Glutamatergic neuron (in vitro differentiated cells): ENCODE results near the gene EPB41L2. TPM values are rescaled to one million over a fixed set of nuclear protein-coding genes. Genes with fewer than 3 reads are reported as not detected.

Experiments
- DNase-seq: peaks from one replicate; pipeline ENCODE4 v3.0.0; 2022
- H3K27ac Mint-ChIP-seq: one replicate; pipeline ENCODE4 v1.8.0; 2020; ENCODE audit warnings: mild to moderate bottlenecking, mixed read lengths, inconsistent platforms; ENCODE audit not compliant: unreplicated experiment
- H3K27me3 Mint-ChIP-seq: one replicate; pipeline ENCODE4 v1.8.0; 2020; ENCODE audit warnings: mild to moderate bottlenecking, moderate library complexity, mixed read lengths, inconsistent platforms; ENCODE audit not compliant: unreplicated experiment
- H3K36me3 Mint-ChIP-seq: one replicate; pipeline ENCODE4 v1.8.0; 2020; ENCODE audit warnings: mild to moderate bottlenecking, mixed read lengths, inconsistent platforms; ENCODE audit not compliant: unreplicated experiment
- H3K4me1 Mint-ChIP-seq: one replicate; pipeline ENCODE4 v1.8.0; 2020; ENCODE audit warnings: mild to moderate bottlenecking, low read depth, mixed read lengths, inconsistent platforms; ENCODE audit not compliant: unreplicated experiment
- H3K4me3 Mint-ChIP-seq: one replicate; pipeline ENCODE4 v1.8.0; 2020; ENCODE audit warnings: mild to moderate bottlenecking, mixed read lengths, inconsistent platforms; ENCODE audit not compliant: unreplicated experiment
- H3K9me3 Mint-ChIP-seq: one replicate; pipeline ENCODE4 v1.8.0; 2020; ENCODE audit warnings: mild to moderate bottlenecking, moderate library complexity, mixed read lengths, inconsistent platforms; ENCODE audit not compliant: unreplicated experiment
- CTCF ChIP-seq: fragments of 200-600 bp; sonication (generic); IDR thresholded peaks from one replicate; pipeline ENCODE4 v1.5.0; 2021; ENCODE audit not compliant: partially characterized antibody, unreplicated experiment
- total RNA-seq: library from RNA; stranded (reverse); fragmentation: NEBNext Ultra II Directional; extraction: Animal tissue kit (Norgen Biotek cat#: 25700); gene quantifications from one replicate; pipeline ENCODE4 v1.2.1, GENCODE V29; 2021; ENCODE audit not compliant: unreplicated experiment

Gene EPB41L2
- total RNA-seq, 1 donor from 2014 or later: 36.2 TPM

- H3K4me1 Mint-ChIP-seq: no peaks in the 10 kb centered on the region
- H3K27me3 Mint-ChIP-seq: no peaks in the 10 kb centered on the region
- H3K36me3 Mint-ChIP-seq: no peaks in the 10 kb centered on the region
- H3K9me3 Mint-ChIP-seq: peaks cover 2% of the 10 kb centered on the region
- TF ChIP-seq CTCF: no peak
- DNase-seq: no peak
- no peak overlapping the region for H3K4me3 Mint-ChIP-seq
- no peak overlapping the region for H3K27ac Mint-ChIP-seq
These were observed 268.9 kb downstream of the EPB41L2 start for GRCh38 chr6:130794010-130794697.

Other genes starting within 250 kb of the EPB41L2 start
- gene SMLR1, start 235.8 kb downstream of the EPB41L2 start, total RNA-seq: not detected
- 5.3 TPM for gene AKAP7, start 72.2 kb upstream of the EPB41L2 start, total RNA-seq